GM18520 (cell line): ENCODE measurements around the gene TGFB2.
"Not testable (repeated sequence)": the region's sequence is repeated elsewhere in the genome, so short reads cannot be mapped to it uniquely, and the experiment has no call there.

ENCODE experiments used
- ATAC-seq: cut with Tn5 transposase; IDR thresholded peaks from one replicate; pipeline ENCODE4 v1.9.1; 2021; ENCODE audit not compliant: unreplicated experiment

TGFB2 gene

GRCh38 chr1:218344814-218345672 is at the start of gene TGFB2:
Gene TGFB2 (plus strand): TSS chr1:218345336. CDS start chr1:218346702, 1,366 bp downstream.
- ATAC-seq = peak; percentile 44

GRCh38 chr1:218296162-218296561 is 49.0 kb upstream of the TGFB2 start:
- ATAC-seq = no peak

- no peak for ATAC-seq
Observed at GRCh38 chr1:218297461-218297860, 47.7 kb upstream of the TGFB2 start.

GRCh38 chr1:218297867-218298266 is 47.3 kb upstream of the TGFB2 start:
- ATAC-seq = no peak

- no peak for ATAC-seq
Observed at GRCh38 chr1:218298398-218298797, 46.7 kb upstream of the TGFB2 start.

- no peak for ATAC-seq
Observed at GRCh38 chr1:218299416-218299815, 45.7 kb upstream of the TGFB2 start.

- ATAC-seq = no peak
Observed at GRCh38 chr1:218301217-218301616, 43.9 kb upstream of the TGFB2 start.

- no peak for ATAC-seq
Observed at GRCh38 chr1:218302155-218302554, 43.0 kb upstream of the TGFB2 start.

- ATAC-seq = no peak
Observed at GRCh38 chr1:218303176-218303879, 41.8 kb upstream of the TGFB2 start.

GRCh38 chr1:218304281-218305039 is 40.7 kb upstream of the TGFB2 start:
- no peak for ATAC-seq

- no peak for ATAC-seq
Observed at GRCh38 chr1:218305472-218306064, 39.6 kb upstream of the TGFB2 start.

GRCh38 chr1:218312509-218312908 is 32.6 kb upstream of the TGFB2 start:
- ATAC-seq = no peak

GRCh38 chr1:218314316-218314715 is 30.8 kb upstream of the TGFB2 start:
- ATAC-seq = no peak

- ATAC-seq = no peak
Observed at GRCh38 chr1:218315638-218316037, 29.5 kb upstream of the TGFB2 start.

GRCh38 chr1:218317061-218317460 is 28.1 kb upstream of the TGFB2 start:
- ATAC-seq = no peak

- not testable (repeated sequence) for ATAC-seq
Observed at GRCh38 chr1:218320182-218320581, 25.0 kb upstream of the TGFB2 start.

GRCh38 chr1:218322762-218323161 is 22.4 kb upstream of the TGFB2 start:
- no peak for ATAC-seq

- ATAC-seq = no peak
Observed at GRCh38 chr1:218323568-218324225, 21.4 kb upstream of the TGFB2 start.

- ATAC-seq = no peak
Observed at GRCh38 chr1:218324226-218324580, 20.9 kb upstream of the TGFB2 start.

GRCh38 chr1:218328769-218329168 is 16.4 kb upstream of the TGFB2 start:
- ATAC-seq = no peak
